GM12801 (cell line): ENCODE data around the gene PRPS1L1.

Source experiments
- CTCF ChIP-seq: IDR thresholded peaks from one replicate; pipeline ENCODE4 v1.5.1; 2011; ENCODE audit warnings: control low read depth; ENCODE audit not compliant: insufficient read length; ENCODE audit errors: extremely low read depth

The PRPS1L1 gene

GRCh38 chr7:18037609-18038008 lies 10.0 kb upstream of the PRPS1L1 start:
- no peak for TF ChIP-seq CTCF

GRCh38 chr7:18036783-18037182 lies 9.1 kb upstream of the PRPS1L1 start:
- TF ChIP-seq CTCF = no peak

- TF ChIP-seq CTCF = no peak
These were observed 3.1 kb upstream of the PRPS1L1 start for GRCh38 chr7:18030758-18031157.

- TF ChIP-seq CTCF = no peak
These were observed 7.4 kb downstream of the PRPS1L1 start for GRCh38 chr7:18020138-18020715.

GRCh38 chr7:18019555-18019954 lies 8.1 kb downstream of the PRPS1L1 start:
- no peak for TF ChIP-seq CTCF

- no peak for TF ChIP-seq CTCF
These were observed 9.1 kb downstream of the PRPS1L1 start for GRCh38 chr7:18018296-18019215.

- no peak for TF ChIP-seq CTCF
These were observed 10.8 kb downstream of the PRPS1L1 start for GRCh38 chr7:18016547-18017444.
